Astrocyte (in vitro differentiated cells and primary cell): ENCODE data around the gene SOAT2. TPM values are rescaled to one million over a fixed set of nuclear protein-coding genes. Genes with fewer than 3 reads are reported as not detected.

Experiments used
- DNase-seq: peaks from one replicate; pipeline ENCODE4 v3.0.0-alpha.2; 2010; ENCODE audit warnings: low read depth
- FAIRE-seq: peaks from 2 replicates; lab custom pipeline; 2011; peaks lifted over from hg19 to GRCh38; lab: Jason Lieb, UNC
- H2AFZ ChIP-seq: 2 replicates; pipeline ENCODE4 v1.6.0; 2012; ENCODE audit warnings: low read depth, low read length, inconsistent platforms
- H3K27ac ChIP-seq: 2 replicates; pipeline ENCODE4 v1.5.1; 2011; ENCODE audit warnings: low read depth, low read length, inconsistent platforms
- H3K27me3 ChIP-seq: 2 replicates; pipeline ENCODE4 v1.6.0; 2011; ENCODE audit warnings: low read length, inconsistent platforms; ENCODE audit not compliant: insufficient read depth
- H3K36me3 ChIP-seq: 2 replicates; pipeline ENCODE4 v1.5.1; 2011; ENCODE audit warnings: low read length, inconsistent platforms; ENCODE audit not compliant: insufficient read depth
- H3K4me1 ChIP-seq: 2 replicates; pipeline ENCODE4 v1.5.1; 2011; ENCODE audit warnings: low read length, inconsistent platforms; ENCODE audit not compliant: insufficient read depth
- H3K4me2 ChIP-seq: 2 replicates; pipeline ENCODE4 v1.6.0; 2012; ENCODE audit warnings: low read length, inconsistent platforms
- H3K4me3 ChIP-seq: 2 replicates; pipeline ENCODE4 v1.5.1; 2011; ENCODE audit warnings: low read depth, mild to moderate bottlenecking, low read length, inconsistent platforms; ENCODE audit not compliant: insufficient read depth
- H3K79me2 ChIP-seq: 2 replicates; pipeline ENCODE4 v1.6.0; 2012; ENCODE audit warnings: mild to moderate bottlenecking, low read length, inconsistent platforms; ENCODE audit not compliant: insufficient read depth
- H3K9ac ChIP-seq: 2 replicates; pipeline ENCODE4 v1.6.0; 2012; ENCODE audit warnings: mild to moderate bottlenecking, low read length, inconsistent platforms
- H3K9me3 ChIP-seq: 2 replicates; pipeline ENCODE4 v1.5.1; 2012; ENCODE audit warnings: low read depth, mild to moderate bottlenecking, low read length, inconsistent platforms; ENCODE audit not compliant: insufficient read depth
- H4K20me1 ChIP-seq: 2 replicates; pipeline ENCODE4 v1.6.0; 2012; ENCODE audit warnings: low read length, inconsistent platforms; ENCODE audit not compliant: insufficient read depth
- H3K27ac Mint-ChIP-seq: one replicate; pipeline ENCODE4 v1.8.0; 2021; ENCODE audit warnings: mild to moderate bottlenecking, mixed read lengths; ENCODE audit not compliant: unreplicated experiment
- H3K27me3 Mint-ChIP-seq: one replicate; pipeline ENCODE4 v1.8.0; 2021; ENCODE audit warnings: low read depth, mixed read lengths; ENCODE audit not compliant: unreplicated experiment
- H3K36me3 Mint-ChIP-seq: one replicate; pipeline ENCODE4 v1.8.0; 2021; ENCODE audit warnings: low read depth, mixed read lengths; ENCODE audit not compliant: unreplicated experiment
- H3K4me1 Mint-ChIP-seq: one replicate; pipeline ENCODE4 v1.8.0; 2021; ENCODE audit warnings: low read depth, mixed read lengths; ENCODE audit not compliant: unreplicated experiment
- H3K4me3 Mint-ChIP-seq: one replicate; pipeline ENCODE4 v1.8.0; 2021; ENCODE audit warnings: mild to moderate bottlenecking, moderate library complexity, mixed read lengths; ENCODE audit not compliant: unreplicated experiment
- H3K9me3 Mint-ChIP-seq: one replicate; pipeline ENCODE4 v1.8.0; 2021; ENCODE audit warnings: mild to moderate bottlenecking, mixed read lengths; ENCODE audit not compliant: unreplicated experiment
- EZH2 ChIP-seq: IDR thresholded peaks from 2 replicates; pipeline ENCODE4 v1.6.1; 2012; ENCODE audit warnings: mild to moderate bottlenecking, low read length, inconsistent platforms; ENCODE audit not compliant: insufficient read depth
- total RNA-seq: library from RNA; stranded (reverse); gene quantifications from 2 replicates; pipeline ENCODE4 v1.2.1, GENCODE V29; 2021
- TF ChIP-seq, protein P1 (sequence below): IDR thresholded peaks from 2 replicates; pipeline ENCODE4 v1.5.1; 2011; ENCODE audit warnings: low read depth, mild to moderate bottlenecking, inconsistent platforms, low read length, moderate library complexity; ENCODE audit not compliant: insufficient read depth

Gene SOAT2
- total RNA-seq, 1 donor from 2014 or later, result not detected

DNA sequence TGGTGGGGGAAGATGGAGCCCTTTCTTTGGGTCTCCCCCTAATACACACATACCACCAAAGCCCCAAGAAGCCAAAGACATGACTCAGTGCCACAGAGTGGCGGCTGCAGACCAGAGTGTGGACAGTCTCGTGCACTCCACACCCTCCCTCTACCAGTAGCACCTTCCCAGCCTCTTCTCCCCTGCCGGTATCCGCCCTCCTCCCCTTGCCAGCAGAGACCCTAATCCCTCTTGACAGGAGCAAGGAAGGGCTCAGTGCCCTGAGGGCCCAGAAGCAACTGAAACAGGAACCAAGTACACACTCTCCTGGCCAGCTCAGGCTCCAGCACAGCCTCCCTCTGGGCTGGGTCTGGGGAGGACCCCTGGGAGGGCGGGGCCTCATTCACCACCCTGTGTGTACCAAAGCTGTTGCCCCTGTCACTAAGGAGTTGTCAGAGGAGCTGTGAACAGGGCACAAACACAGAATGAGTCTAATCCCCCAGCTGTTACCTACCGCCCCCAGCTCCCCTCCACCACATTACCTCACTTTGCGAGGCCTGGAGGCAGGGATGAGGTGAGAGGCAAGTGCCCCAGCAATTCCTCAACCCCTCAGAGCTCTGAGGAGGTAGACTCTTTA is 32.3 kb upstream of the SOAT2 start:
- Histone ChIP-seq H3K79me2 (peaks cover 8% of the 10 kb centered on the region), H3K4me2 (peak overlapping the region; percentile 45), H3K4me1 (peaks cover 51% of the 10 kb centered on the region), H3K9ac (no peak overlapping the region), H3K27me3 (no peaks in the 10 kb centered on the region), H4K20me1 (peaks cover 5% of the 10 kb centered on the region), H3K4me3 (no peak overlapping the region), H2AFZ (no peak overlapping the region), H3K9me3 (no peaks in the 10 kb centered on the region), H3K27ac (no peak overlapping the region), H3K36me3 (peaks cover 28% of the 10 kb centered on the region)
- no peaks in the 10 kb centered on the region for H3K27me3 Mint-ChIP-seq
- peaks cover 52% of the 10 kb centered on the region for H3K36me3 Mint-ChIP-seq
- peak overlapping the region; percentile 12 for H3K27ac Mint-ChIP-seq
- no peak overlapping the region for H3K4me3 Mint-ChIP-seq
- DNase-seq, result no peak
- peaks cover 34% of the 10 kb centered on the region for H3K4me1 Mint-ChIP-seq
- no peak for FAIRE-seq
- TF ChIP-seq, protein P1, sequence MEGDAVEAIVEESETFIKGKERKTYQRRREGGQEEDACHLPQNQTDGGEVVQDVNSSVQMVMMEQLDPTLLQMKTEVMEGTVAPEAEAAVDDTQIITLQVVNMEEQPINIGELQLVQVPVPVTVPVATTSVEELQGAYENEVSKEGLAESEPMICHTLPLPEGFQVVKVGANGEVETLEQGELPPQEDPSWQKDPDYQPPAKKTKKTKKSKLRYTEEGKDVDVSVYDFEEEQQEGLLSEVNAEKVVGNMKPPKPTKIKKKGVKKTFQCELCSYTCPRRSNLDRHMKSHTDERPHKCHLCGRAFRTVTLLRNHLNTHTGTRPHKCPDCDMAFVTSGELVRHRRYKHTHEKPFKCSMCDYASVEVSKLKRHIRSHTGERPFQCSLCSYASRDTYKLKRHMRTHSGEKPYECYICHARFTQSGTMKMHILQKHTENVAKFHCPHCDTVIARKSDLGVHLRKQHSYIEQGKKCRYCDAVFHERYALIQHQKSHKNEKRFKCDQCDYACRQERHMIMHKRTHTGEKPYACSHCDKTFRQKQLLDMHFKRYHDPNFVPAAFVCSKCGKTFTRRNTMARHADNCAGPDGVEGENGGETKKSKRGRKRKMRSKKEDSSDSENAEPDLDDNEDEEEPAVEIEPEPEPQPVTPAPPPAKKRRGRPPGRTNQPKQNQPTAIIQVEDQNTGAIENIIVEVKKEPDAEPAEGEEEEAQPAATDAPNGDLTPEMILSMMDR, result no peak
- no peak for TF ChIP-seq EZH2
- H3K9me3 Mint-ChIP-seq, result no peaks in the 10 kb centered on the region

DNA sequence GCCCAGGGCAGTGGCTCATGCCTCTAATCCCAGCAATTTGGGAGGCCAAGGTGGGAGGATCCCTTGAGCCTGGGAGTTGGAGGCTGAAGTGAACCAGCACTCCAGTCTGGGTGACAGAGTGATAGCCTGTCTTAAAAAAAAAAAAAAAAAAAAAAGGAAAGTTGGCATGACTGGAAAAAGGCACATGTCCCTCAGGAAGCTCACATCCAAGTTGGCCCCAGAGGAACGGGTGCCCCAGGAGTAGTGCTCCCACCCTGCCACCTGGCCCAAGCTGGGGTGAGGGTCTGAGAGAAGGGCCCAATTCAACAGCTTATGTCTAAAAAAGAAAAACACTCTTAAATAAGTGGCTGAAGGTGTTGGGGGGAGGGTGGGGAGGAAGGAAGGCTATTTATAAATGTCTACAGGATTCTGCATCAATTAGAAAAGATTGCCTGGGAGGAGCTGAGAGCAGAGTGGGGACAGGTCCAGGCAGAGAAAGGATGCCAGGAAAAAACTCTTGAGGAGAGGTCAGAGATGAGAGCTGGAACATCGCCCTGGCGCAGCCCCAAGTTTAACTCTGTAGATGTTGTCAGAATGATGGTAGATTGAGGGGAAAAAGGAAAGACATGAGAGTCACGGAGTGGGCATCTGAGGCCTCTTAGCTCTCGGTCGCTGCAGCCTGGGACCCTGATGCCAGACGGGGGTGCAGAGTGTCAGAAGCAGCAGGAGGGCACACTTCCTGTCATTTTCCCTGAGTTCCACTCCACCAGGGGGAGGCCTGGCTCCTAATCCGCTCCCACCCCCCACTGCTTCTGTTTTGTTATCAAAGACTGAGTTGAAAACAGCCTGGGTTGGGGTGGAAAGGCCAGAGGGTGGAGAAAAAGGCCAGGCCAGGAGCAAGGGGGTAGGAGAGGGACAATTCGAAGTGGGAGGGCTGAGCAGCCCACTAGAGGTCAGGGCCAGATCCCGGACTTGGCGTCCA is 31.4 kb upstream of the SOAT2 start:
- peaks cover 32% of the 10 kb centered on the region for H3K4me1 Mint-ChIP-seq

More for the DNA sequence above, 31.4 kb upstream of the SOAT2 start:
- Histone ChIP-seq H3K9me3 (no peaks in the 10 kb centered on the region), H3K4me2 (peak overlapping the region; percentile 53), H3K27me3 (no peaks in the 10 kb centered on the region), H3K36me3 (peaks cover 33% of the 10 kb centered on the region), H3K27ac (no peak overlapping the region), H3K4me3 (no peak overlapping the region), H2AFZ (no peak overlapping the region), H4K20me1 (peaks cover 5% of the 10 kb centered on the region), H3K9ac (peak overlapping the region; percentile 26), H3K4me1 (peaks cover 42% of the 10 kb centered on the region), H3K79me2 (peaks cover 9% of the 10 kb centered on the region)
- Mint-ChIP-seq H3K27ac (no peak overlapping the region), H3K9me3 (no peaks in the 10 kb centered on the region), H3K4me3 (peak overlapping the region; percentile 69), H3K27me3 (no peaks in the 10 kb centered on the region), H3K36me3 (peaks cover 57% of the 10 kb centered on the region)
- TF ChIP-seq, protein P1, result no peak
- TF ChIP-seq EZH2, result no peak
- DNase-seq, result peak; percentile 49
- FAIRE-seq, result no peak
